Right cardiac atrium (tissue), 5 donors: ENCODE measurements around the gene CEP63. TPM values are rescaled to one million over a fixed set of nuclear protein-coding genes. Genes with fewer than 3 reads are reported as not detected.

Experiments
- ATAC-seq, 2 donors: fragments of 200-7000 bp; cut with Tn5 transposase; one replicate each; pipeline versions ENCODE4 v1.8.0 to v1.9.1; 2020; ENCODE audit warnings: moderate library complexity in 2 of 2, mild to moderate bottlenecking in 1 of 2
- DNase-seq, 3 donors: peaks; one replicate each; pipeline ENCODE4 v3.0.0-alpha.2; 2020
- H3K27ac ChIP-seq: one replicate; pipeline ENCODE4 v1.5.1; 2013; ENCODE audit warnings: mild to moderate bottlenecking, low read length, control low read depth, moderate library complexity
- H3K27me3 ChIP-seq: one replicate; pipeline ENCODE4 v1.6.1; 2013; ENCODE audit not compliant: control insufficient read depth, insufficient read depth
- H3K4me1 ChIP-seq: one replicate; pipeline ENCODE4 v1.6.1; 2013; ENCODE audit warnings: low read length; ENCODE audit not compliant: control insufficient read depth, insufficient read depth
- H3K4me3 ChIP-seq: one replicate; pipeline ENCODE4 v1.5.1; 2013; ENCODE audit warnings: low read length, control low read depth
- H3K9me3 ChIP-seq: one replicate; pipeline ENCODE4 v1.6.1; 2013; ENCODE audit warnings: low read length; ENCODE audit not compliant: control insufficient read depth
- WGBS: extraction: QIAGEN DNeasy Blood & Tissue Kit; methylation state at CpG from one replicate; pipeline ENCODE4 v1.1.7; 2013; 5-methylcytosine and 5-hydroxymethylcytosine counted together
- intact Hi-C, 4 donors: fragments of 100-400 bp; cut with DNase I; formaldehyde crosslinking; loops; one replicate each; pipeline versions ENCODE4 v1.11.0 to v1.14.0; 2022 to 2023
- polyA plus RNA-seq: library from polyadenylated mRNA; stranded (reverse); fragments of 200-250 nt; gene quantifications from one replicate; pipeline ENCODE4 v1.2.3, GENCODE V29; 2013
- total RNA-seq, 4 donors: library from RNA; stranded (reverse); fragmentation: NEBNext Ultra II Directional; extraction: Animal tissue kit (Norgen Biotek cat#: 25700); gene quantifications; one replicate each; pipeline ENCODE4 v1.2.1, GENCODE V29; 2021
- donor health status: healthy with polysubstance abuse.
- donor health status: DM: no; HTN: yes; CAD: no.
- donor health status: DM: no; HTN: no; CAD: no.
- donor health status: DM: no; HTN: yes; CAD: no; lungs with severe emphysema.
- donor health status: DM: yes; HTN: yes; CAD: no.

The CEP63 gene
- total and polyA plus RNA-seq, 5 donors: 31.3 to 41.6 (median 38.1) TPM

GRCh38 chr3:134511500-134511899 lies 25.6 kb downstream of the CEP63 start:
- Histone ChIP-seq H3K27ac (no peak overlapping the region), H3K4me3 (no peak overlapping the region), H3K27me3 (no peaks in the 10 kb centered on the region), H3K9me3 (no peaks in the 10 kb centered on the region), H3K4me1 (peaks cover 1% of the 10 kb centered on the region)
- DNase-seq (no peak), ATAC-seq (no peak)
- 88% methylated on average over 2 of the region's 2 CpGs for WGBS
- intact Hi-C loops: no loop called here

- 53% methylated on average over 3 of the region's 3 CpGs for WGBS
- no peak overlapping the region for H3K27ac ChIP-seq
- intact Hi-C loops: no loop called here
These were observed 31.0 kb downstream of the CEP63 start for GRCh38 chr3:134516905-134517304.

GRCh38 chr3:134517791-134518190 lies 31.9 kb downstream of the CEP63 start:
- no peaks in the 10 kb centered on the region for H3K9me3 ChIP-seq
- DNase-seq (no peak), ATAC-seq (no peak)
- H3K27me3 ChIP-seq: no peaks in the 10 kb centered on the region
- H3K27ac ChIP-seq: no peak overlapping the region
- intact Hi-C loops: no loop called here
- no peak overlapping the region for H3K4me3 ChIP-seq
- peaks cover 3% of the 10 kb centered on the region for H3K4me1 ChIP-seq

More at GRCh38 chr3:134516905-134517304, 31.0 kb downstream of the CEP63 start:
- Histone ChIP-seq H3K4me1 (peaks cover 3% of the 10 kb centered on the region), H3K27me3 (no peaks in the 10 kb centered on the region), H3K9me3 (no peaks in the 10 kb centered on the region), H3K4me3 (no peak overlapping the region)
- DNase-seq (no peak), ATAC-seq (no peak)

- Histone ChIP-seq H3K27me3 (no peaks in the 10 kb centered on the region), H3K4me1 (no peaks in the 10 kb centered on the region), H3K9me3 (no peaks in the 10 kb centered on the region), H3K4me3 (no peak overlapping the region), H3K27ac (no peak overlapping the region)
- intact Hi-C loops: no loop called here
- DNase-seq (no peak), ATAC-seq (no peak)
- 98% methylated on average over 6 of the region's 6 CpGs for WGBS
These were observed 36.7 kb downstream of the CEP63 start for GRCh38 chr3:134522541-134522940.

- ATAC-seq (no peak), DNase-seq (no peak)
- no peak overlapping the region for H3K4me3 ChIP-seq
- no peaks in the 10 kb centered on the region for H3K27me3 ChIP-seq
- no peaks in the 10 kb centered on the region for H3K4me1 ChIP-seq
- no peaks in the 10 kb centered on the region for H3K9me3 ChIP-seq
- H3K27ac ChIP-seq: no peak overlapping the region
- intact Hi-C loops: no loop called here
These were observed 39.4 kb downstream of the CEP63 start for GRCh38 chr3:134525293-134525692.

- DNase-seq (no peak), ATAC-seq (no peak)
- no peak overlapping the region for H3K4me3 ChIP-seq
- 84% methylated on average over 1 of the region's 1 CpG for WGBS
- intact Hi-C loops: no loop called here
- no peak overlapping the region for H3K27ac ChIP-seq
- no peaks in the 10 kb centered on the region for H3K4me1 ChIP-seq
- no peaks in the 10 kb centered on the region for H3K9me3 ChIP-seq
- no peaks in the 10 kb centered on the region for H3K27me3 ChIP-seq
These were observed 40.5 kb downstream of the CEP63 start for GRCh38 chr3:134526319-134526718.

GRCh38 chr3:134527037-134527436 lies 41.2 kb downstream of the CEP63 start:
- Histone ChIP-seq H3K9me3 (no peaks in the 10 kb centered on the region), H3K27me3 (no peaks in the 10 kb centered on the region), H3K4me1 (no peaks in the 10 kb centered on the region), H3K27ac (no peak overlapping the region), H3K4me3 (no peak overlapping the region)
- 96% methylated on average over 4 of the region's 4 CpGs for WGBS
- ATAC-seq: peak; percentile 42 to 43
- intact Hi-C loops: no loop called here
- DNase-seq: no peak

GRCh38 chr3:134527538-134528186 lies 41.8 kb downstream of the CEP63 start:
- H3K4me1 ChIP-seq: no peaks in the 10 kb centered on the region
- H3K27me3 ChIP-seq: no peaks in the 10 kb centered on the region
- ATAC-seq (peak; percentile 44 to 73), DNase-seq (peak in 1 of 3 donors; percentile 56)
- no peak overlapping the region for H3K4me3 ChIP-seq
- no peaks in the 10 kb centered on the region for H3K9me3 ChIP-seq
- intact Hi-C loops: no loop called here
- 85% methylated on average over 7 of the region's 7 CpGs for WGBS
- H3K27ac ChIP-seq: peak overlapping the region; percentile 36

- 78% methylated on average over 1 of the region's 1 CpG for WGBS
- intact Hi-C loops: no loop called here
- no peak for ATAC-seq
- no peaks in the 10 kb centered on the region for H3K9me3 ChIP-seq
- no peaks in the 10 kb centered on the region for H3K27me3 ChIP-seq
- no peak overlapping the region for H3K27ac ChIP-seq
- no peak overlapping the region for H3K4me3 ChIP-seq
- H3K4me1 ChIP-seq: no peaks in the 10 kb centered on the region
- DNase-seq: no peak
These were observed 47.6 kb downstream of the CEP63 start for GRCh38 chr3:134533493-134533892.

GRCh38 chr3:134535186-134535970 lies 49.5 kb downstream of the CEP63 start:
- intact Hi-C loops: no loop called here
- Histone ChIP-seq H3K4me3 (no peak overlapping the region), H3K4me1 (no peaks in the 10 kb centered on the region), H3K9me3 (no peaks in the 10 kb centered on the region), H3K27ac (no peak overlapping the region), H3K27me3 (no peaks in the 10 kb centered on the region)
- ATAC-seq (no peak), DNase-seq (no peak)
- 84% methylated on average over 4 of the region's 4 CpGs for WGBS

- ATAC-seq (peak; percentile 75 to 86), DNase-seq (no peak)
- no peak overlapping the region for H3K4me3 ChIP-seq
- H3K27ac ChIP-seq: no peak overlapping the region
- H3K27me3 ChIP-seq: no peaks in the 10 kb centered on the region
- intact Hi-C loops: no loop called here
- WGBS: 70% methylated on average over 5 of the region's 5 CpGs
- H3K9me3 ChIP-seq: no peaks in the 10 kb centered on the region
- no peaks in the 10 kb centered on the region for H3K4me1 ChIP-seq
These were observed 50.9 kb downstream of the CEP63 start for GRCh38 chr3:134536781-134537180.
